Colonic mucosa (tissue), 4 donors: ENCODE measurements around the gene GTPBP6. TPM values are rescaled to one million over a fixed set of nuclear protein-coding genes. Genes with fewer than 3 reads are reported as not detected.

Experiments used
- DNase-seq: peaks from one replicate; pipeline ENCODE4 v3.0.0-alpha.2; 2020
- H3K27ac ChIP-seq: fragments of 200-600 bp; one replicate; pipeline ENCODE4 v1.8.0; 2021
- H3K27me3 ChIP-seq: fragments of 200-600 bp; one replicate; pipeline ENCODE4 v1.8.0; 2021
- H3K36me3 ChIP-seq: fragments of 200-600 bp; one replicate; pipeline ENCODE4 v1.8.0; 2021
- H3K4me1 ChIP-seq: fragments of 200-600 bp; one replicate; pipeline ENCODE4 v1.8.0; 2021; ENCODE audit warnings: mild to moderate bottlenecking
- H3K4me3 ChIP-seq: fragments of 200-600 bp; one replicate; pipeline ENCODE4 v1.8.0; 2021
- H3K9ac ChIP-seq, 2 donors: one replicate each; pipeline ENCODE4 v1.7.0; 2013; ENCODE audit warnings: control low read depth in 2 of 2, low read depth in 2 of 2, low read length in 2 of 2
- H3K9me3 ChIP-seq: fragments of 200-600 bp; one replicate; pipeline ENCODE4 v1.8.0; 2021
- intact Hi-C: fragments of 100-400 bp; cut with DNase I; formaldehyde crosslinking; loops from one replicate; pipeline ENCODE4 v1.14.1; 2022
- total RNA-seq, 2 donors: library from RNA; stranded (reverse); fragmentation: NEBNext Ultra II Directional in 1 of 2; extraction: Animal tissue kit (Norgen Biotek cat#: 25700) in 1 of 2; gene quantifications; one replicate each; pipeline ENCODE4 v1.2.1, GENCODE V29; 2021
- TF ChIP-seq, protein P1 (sequence below): fragments of 200-600 bp; IDR thresholded peaks from one replicate; pipeline ENCODE4 v1.8.0; 2022; ENCODE audit warnings: antibody characterized with exemption, mild to moderate bottlenecking
- donor health status: healthy.
- donor health status: DM: no; HTN: no; CAD: no.
- donor health status: DM: no; HTN: no; CAD: no.

Gene GTPBP6
- total RNA-seq, 2 donors from 2014 or later, result 44.4 to 81.1 TPM

DNA sequence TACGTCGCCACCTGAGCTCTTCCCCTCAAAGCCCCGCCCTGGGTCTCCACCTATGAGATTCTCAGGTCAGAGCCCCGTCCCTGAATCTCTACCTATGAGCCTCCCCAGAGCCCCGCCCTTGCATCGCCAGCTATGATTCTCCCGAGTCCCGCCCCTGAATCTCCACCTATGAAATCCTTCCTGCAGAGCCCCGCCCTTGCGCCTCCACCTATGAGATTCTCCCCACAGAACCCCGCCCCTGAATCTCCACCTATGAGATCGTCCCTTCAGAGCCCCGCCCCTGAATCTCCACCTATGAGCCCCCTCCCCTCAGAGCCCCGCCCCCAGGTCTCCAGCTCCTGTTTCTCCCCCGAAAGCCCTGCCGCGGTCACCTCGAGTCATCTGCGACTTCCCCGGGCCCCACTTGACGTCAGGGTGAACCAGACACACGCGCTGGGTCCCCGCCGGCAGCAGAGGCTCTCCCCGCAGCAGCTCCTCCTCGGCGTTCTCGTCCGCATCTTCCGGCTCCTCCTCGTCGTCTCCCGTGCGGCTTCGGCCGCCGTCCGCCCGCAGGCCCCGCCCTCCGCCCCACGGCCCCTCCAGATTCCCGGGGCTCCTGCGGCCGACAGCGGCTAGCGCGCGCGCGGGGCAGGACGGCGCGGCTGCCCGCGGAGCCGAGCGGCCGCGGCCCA lies 393 bp downstream of the GTPBP6 start:
- intact Hi-C loops, result no loop called here
- Histone ChIP-seq H3K4me3 (peak overlapping the region; percentile 60), H3K4me1 (peaks cover 8% of the 10 kb centered on the region), H3K27me3 (no peaks in the 10 kb centered on the region), H3K27ac (peak overlapping the region; percentile 88), H3K36me3 (peaks cover 5% of the 10 kb centered on the region), H3K9ac (peak overlapping the region in 1 of 2 donors; percentile 66), H3K9me3 (no peaks in the 10 kb centered on the region)
- peak; percentile 97 for DNase-seq
- TF ChIP-seq, protein P1, sequence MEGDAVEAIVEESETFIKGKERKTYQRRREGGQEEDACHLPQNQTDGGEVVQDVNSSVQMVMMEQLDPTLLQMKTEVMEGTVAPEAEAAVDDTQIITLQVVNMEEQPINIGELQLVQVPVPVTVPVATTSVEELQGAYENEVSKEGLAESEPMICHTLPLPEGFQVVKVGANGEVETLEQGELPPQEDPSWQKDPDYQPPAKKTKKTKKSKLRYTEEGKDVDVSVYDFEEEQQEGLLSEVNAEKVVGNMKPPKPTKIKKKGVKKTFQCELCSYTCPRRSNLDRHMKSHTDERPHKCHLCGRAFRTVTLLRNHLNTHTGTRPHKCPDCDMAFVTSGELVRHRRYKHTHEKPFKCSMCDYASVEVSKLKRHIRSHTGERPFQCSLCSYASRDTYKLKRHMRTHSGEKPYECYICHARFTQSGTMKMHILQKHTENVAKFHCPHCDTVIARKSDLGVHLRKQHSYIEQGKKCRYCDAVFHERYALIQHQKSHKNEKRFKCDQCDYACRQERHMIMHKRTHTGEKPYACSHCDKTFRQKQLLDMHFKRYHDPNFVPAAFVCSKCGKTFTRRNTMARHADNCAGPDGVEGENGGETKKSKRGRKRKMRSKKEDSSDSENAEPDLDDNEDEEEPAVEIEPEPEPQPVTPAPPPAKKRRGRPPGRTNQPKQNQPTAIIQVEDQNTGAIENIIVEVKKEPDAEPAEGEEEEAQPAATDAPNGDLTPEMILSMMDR, result no peak

DNA sequence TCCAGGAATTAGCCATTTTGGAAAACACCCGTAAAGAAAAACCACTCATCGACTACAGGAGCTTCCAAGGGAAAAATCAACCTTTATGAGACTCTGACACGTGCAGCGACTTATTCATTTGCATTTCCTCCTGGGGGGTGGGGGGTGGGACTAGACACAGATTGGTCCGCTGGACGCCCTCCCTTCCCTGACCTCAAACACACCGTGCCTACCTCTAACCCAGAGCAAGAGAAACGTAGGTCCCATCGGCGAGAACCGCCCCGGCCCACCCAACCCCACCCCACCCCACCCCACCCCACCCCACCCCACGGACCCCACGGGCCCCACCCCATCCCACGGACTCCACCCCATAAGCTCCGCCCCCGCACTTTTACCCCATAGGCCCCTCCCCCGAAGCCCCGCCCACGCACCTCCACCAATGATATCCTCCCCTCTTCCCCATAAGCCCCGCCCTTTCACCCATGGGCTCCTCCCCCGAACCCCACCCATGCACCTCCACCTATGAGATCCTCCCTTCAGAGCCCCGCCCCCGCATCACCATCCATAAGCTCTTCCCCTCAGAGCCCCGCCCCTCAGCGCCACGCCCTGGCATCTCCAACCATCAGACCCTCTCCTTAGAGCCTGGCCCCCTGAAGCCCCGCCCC lies 1.1 kb downstream of the GTPBP6 start:
- TF ChIP-seq, protein P1, result no peak
- Histone ChIP-seq H3K27ac (peak overlapping the region; percentile 88), H3K9me3 (no peaks in the 10 kb centered on the region), H3K27me3 (no peaks in the 10 kb centered on the region), H3K9ac (no peak overlapping the region), H3K4me3 (peak overlapping the region; percentile 60), H3K36me3 (peaks cover 5% of the 10 kb centered on the region), H3K4me1 (peaks cover 8% of the 10 kb centered on the region)
- DNase-seq, result no peak
- intact Hi-C loops, result no loop called here

DNA sequence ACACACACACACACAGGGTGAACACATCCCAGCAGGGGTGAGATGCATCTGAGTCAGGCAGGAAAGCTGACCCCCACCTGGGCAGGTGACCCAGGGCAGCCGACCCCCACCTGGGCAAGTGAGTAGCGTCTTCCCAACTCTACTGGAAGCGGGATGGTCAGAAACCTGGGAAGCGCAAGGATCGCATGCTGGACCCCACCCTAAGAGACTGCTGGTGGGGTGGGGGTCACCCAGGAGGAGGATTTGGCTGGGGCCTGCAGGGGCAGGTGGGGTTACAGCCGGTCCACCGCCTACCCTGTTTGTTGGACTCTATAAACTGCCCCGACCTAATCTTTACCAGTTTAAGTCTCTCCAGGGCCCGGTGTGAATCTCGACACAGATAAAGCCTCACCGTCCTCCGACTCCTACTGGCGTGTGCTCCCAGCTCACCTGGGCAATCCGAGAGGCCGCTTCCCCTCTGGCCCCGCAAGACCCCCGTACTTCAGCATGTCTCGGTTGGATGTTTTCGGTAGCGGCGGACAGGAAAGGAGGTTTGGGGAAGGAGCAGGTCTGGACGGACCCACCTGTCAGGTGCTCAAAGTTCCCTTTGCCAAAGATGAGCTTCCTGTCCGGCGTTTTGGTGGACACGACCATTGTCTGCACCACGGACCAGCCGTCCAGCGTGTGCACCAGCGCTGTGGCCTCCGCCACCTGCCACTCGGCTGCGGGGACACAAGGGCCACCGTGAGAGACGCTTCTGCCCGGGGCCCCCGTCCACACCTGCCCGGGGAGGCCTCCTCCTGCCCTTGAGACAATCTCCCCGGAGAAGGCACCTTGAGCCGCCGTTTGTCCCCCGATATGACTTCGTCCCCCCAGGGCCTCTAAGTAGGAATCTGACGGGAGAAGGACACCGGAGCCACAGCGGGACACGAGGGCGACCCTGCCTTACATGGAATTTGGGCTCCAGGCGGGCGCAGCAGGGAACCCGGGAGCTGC lies 2.0 kb downstream of the GTPBP6 start:
- Histone ChIP-seq H3K36me3 (peaks cover 5% of the 10 kb centered on the region), H3K9ac (no peak overlapping the region), H3K9me3 (no peaks in the 10 kb centered on the region), H3K27ac (no peak overlapping the region), H3K4me1 (peaks cover 8% of the 10 kb centered on the region), H3K27me3 (no peaks in the 10 kb centered on the region), H3K4me3 (no peak overlapping the region)
- no peak for DNase-seq
- TF ChIP-seq, protein P1, result no peak
- intact Hi-C loops, result no loop called here

DNA sequence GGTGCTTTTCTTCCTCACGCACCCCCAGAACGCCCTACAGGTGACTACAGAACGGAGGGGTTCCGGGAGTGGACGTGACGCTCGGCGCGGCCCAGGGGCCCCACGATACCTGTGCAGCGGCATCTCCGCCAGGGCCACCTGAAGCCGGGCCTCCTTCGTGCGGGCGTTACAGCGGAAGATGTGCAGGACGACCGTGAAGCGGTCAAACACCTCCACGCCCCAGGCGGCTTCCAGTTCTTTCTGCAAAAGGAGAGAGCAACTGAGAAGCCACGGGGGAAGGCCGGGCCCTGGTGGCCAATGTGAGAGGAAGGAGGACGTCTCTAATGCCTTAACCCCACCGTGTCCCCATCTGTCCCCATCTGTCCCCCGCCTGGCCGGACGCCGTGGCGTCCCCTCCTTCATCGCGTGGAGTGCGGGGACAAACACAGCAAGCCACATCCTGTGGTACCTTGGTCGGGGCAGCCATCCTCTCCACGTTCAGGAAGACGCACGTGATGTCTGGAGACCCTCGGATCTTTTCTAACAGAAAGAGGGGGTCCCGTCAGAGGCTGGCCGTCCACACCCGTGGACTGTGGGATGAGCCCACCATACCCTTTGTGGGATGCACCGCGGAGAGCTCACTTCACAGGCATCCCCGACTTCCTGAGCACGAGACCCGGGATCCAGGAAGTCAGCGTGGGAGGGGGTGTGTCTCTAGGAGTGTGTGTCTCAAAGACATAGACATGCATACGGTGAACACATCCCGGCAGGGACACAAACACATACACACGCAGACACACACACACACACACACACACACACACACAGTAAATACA lies 3.6 kb downstream of the GTPBP6 start:
- no peak overlapping the region for H3K27ac ChIP-seq
- no peak overlapping the region for H3K4me3 ChIP-seq
- no peak for DNase-seq
- no peaks in the 10 kb centered on the region for H3K9me3 ChIP-seq
- TF ChIP-seq, protein P1, result no peak
- intact Hi-C loops, result no loop called here
- H3K9ac ChIP-seq, result no peak overlapping the region
- peaks cover 3% of the 10 kb centered on the region for H3K4me1 ChIP-seq
- H3K27me3 ChIP-seq, result no peaks in the 10 kb centered on the region
- peaks cover 5% of the 10 kb centered on the region for H3K36me3 ChIP-seq

DNA sequence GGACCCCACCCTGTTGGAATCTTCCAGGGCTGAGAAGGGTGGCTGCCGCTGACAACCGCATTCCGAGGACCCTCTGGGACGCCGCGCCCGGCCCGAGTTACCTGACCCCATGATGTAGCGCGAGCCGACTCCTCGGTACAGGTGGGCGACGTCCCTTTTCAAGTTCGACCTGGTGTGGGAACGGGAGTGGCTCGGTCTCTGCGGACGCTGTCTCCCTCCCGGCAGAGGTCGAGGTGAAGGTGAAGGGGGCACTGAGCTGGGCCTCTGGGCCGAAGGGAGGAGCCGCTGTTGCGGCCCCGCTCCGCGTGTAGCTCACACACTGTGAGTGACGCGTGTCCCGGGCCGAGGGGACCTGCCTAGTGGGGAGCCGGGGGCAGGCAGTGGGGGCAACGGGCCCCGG lies 4.5 kb downstream of the GTPBP6 start:
- H3K4me1 ChIP-seq, result no peaks in the 10 kb centered on the region
- TF ChIP-seq, protein P1, result no peak
- H3K4me3 ChIP-seq, result no peak overlapping the region
- H3K9me3 ChIP-seq, result no peaks in the 10 kb centered on the region
- no peak overlapping the region for H3K27ac ChIP-seq
- DNase-seq, result no peak
- H3K36me3 ChIP-seq, result peaks cover 5% of the 10 kb centered on the region
- no peak overlapping the region for H3K9ac ChIP-seq
- H3K27me3 ChIP-seq, result no peaks in the 10 kb centered on the region
- intact Hi-C loops, result no loop called here
